ENCODE measurements around the gene LRRC47. TPM values are rescaled to one million over a fixed set of nuclear protein-coding genes. Genes with fewer than 3 reads are reported as not detected.

Gene LRRC47
- total and polyA plus RNA-seq, 2 of the 13 experiments (the other 11 are each of a cell fraction or from before 2014, with no cell fraction given), result 18.3 to 52.5 TPM

- TF ChIP-seq ZNF567 (CRISPR knock-in tag; IDR thresholded peaks at IDR 0.05; ENCODE audit: borderline replicate concordance) (no peak), CREB1 (IDR thresholded peaks at IDR 0.05) (0 out of 2 replicates have a peak, but pooled peaks have one; percentile 18), CREB1 (CRISPR knock-in tag; IDR thresholded peaks at IDR 0.05) (no peak), TIGD3 (CRISPR knock-in tag; IDR thresholded peaks at IDR 0.05; ENCODE audit: borderline replicate concordance) (no peak), ZKSCAN8 (CRISPR knock-in tag; IDR thresholded peaks at IDR 0.05; ENCODE audit: borderline replicate concordance) (no peak)
These were observed 39.9 kb downstream of the LRRC47 start (continued) for GRCh38 chr1:3756394-3756793.

GRCh38 chr1:3753656-3754454 lies 42.4 kb downstream of the LRRC47 start:
- H3K9ac ChIP-seq (ENCODE audit: insufficient read depth, low read depth, low read length), result no peak overlapping the region
- no peak overlapping the region for H2AFZ ChIP-seq (ENCODE audit: low read length)
- no peaks in the 10 kb centered on the region for H3K4me1 ChIP-seq (ENCODE audit: insufficient read depth, low read length)
- no peak; the same call in 2 of the 3 replicates for ATAC-seq
- peaks cover 15 to 55% of the 10 kb centered on the region in 2 experiments; a peak in 4 of 5 replicates for H3K27me3 ChIP-seq (ENCODE audit: control insufficient read depth in 1 of 2, insufficient read depth in 2 of 2, low read length in 2 of 2)
- no peak overlapping the region for H3K4me2 ChIP-seq (ENCODE audit: low read depth, low read length)
- FAIRE-seq, result no peak
- in situ Hi-C loops (cut with HindIII; ENCODE audit: extremely low pct_ligation_motif_present, low pct_unique_long_range_greater_than_20kb), result no loop called here
- no peak overlapping the region for H3K27ac ChIP-seq (ENCODE audit: extremely low read length, insufficient read depth, low read length)
- POLR2A ChIA-PET, result interaction anchor here (1.4 kb wide), 1 partner anchor 16 kb away, joined by 3 read pairs; no protein-coding TSS in a partner anchor
- no peaks in the 10 kb centered on the region for H3K79me2 ChIP-seq (ENCODE audit: insufficient read depth, low read length)
- intact Hi-C loops (cut with micrococcal nuclease; ENCODE audit: unreplicated experiment), result no loop called here
- CTCF ChIA-PET (ENCODE audit: low intra/inter-chr PET ratio, low total read pairs), result no interaction called here
- no peaks in the 10 kb centered on the region for H3K36me3 ChIP-seq (replicated peaks in 1 of 2; ENCODE audit: control insufficient read depth in 1 of 2, insufficient read depth in 2 of 2, low read length in 2 of 2)
- H4K20me1 ChIP-seq (ENCODE audit: insufficient read depth, low read length), result no peaks in the 10 kb centered on the region
- no peak for DNase-seq (ENCODE audit: low spot score)
- no peaks in the 10 kb centered on the region for H3K9me3 ChIP-seq (ENCODE audit: low read length)
- BruUV-seq (replicated peaks), result no TSS peak
- WGBS (ENCODE audit: low lambda C conversion rate), result 69% methylated on average over 5 of the region's 20 CpGs
- TF ChIP-seq, protein P1, sequence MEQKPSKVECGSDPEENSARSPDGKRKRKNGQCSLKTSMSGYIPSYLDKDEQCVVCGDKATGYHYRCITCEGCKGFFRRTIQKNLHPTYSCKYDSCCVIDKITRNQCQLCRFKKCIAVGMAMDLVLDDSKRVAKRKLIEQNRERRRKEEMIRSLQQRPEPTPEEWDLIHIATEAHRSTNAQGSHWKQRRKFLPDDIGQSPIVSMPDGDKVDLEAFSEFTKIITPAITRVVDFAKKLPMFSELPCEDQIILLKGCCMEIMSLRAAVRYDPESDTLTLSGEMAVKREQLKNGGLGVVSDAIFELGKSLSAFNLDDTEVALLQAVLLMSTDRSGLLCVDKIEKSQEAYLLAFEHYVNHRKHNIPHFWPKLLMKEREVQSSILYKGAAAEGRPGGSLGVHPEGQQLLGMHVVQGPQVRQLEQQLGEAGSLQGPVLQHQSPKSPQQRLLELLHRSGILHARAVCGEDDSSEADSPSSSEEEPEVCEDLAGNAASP (CRISPR knock-in tag; IDR thresholded peaks at IDR 0.05; ENCODE audit: borderline replicate concordance), result no peak
- TF ChIP-seq ZFP90 (CRISPR knock-in tag; IDR thresholded peaks at IDR 0.05; ENCODE audit: borderline replicate concordance), result no peak
- TF ChIP-seq IRX3 (CRISPR knock-in tag; IDR thresholded peaks at IDR 0.05; ENCODE audit: borderline replicate concordance, low read depth), result no peak
- no peak for TF ChIP-seq ZNF160 (CRISPR knock-in tag; IDR thresholded peaks at IDR 0.05)
- no peak for TF ChIP-seq SRSF1 (optimal IDR thresholded peaks at IDR 0.05; ENCODE audit: low read depth, low read length)
- H3K4me3 ChIP-seq (replicated peaks in 1 of 3; ENCODE audit: insufficient read depth in 1 of 3, low read depth in 2 of 3, low read length in 3 of 3), result no peak overlapping the region
